ENCODE measurements around the gene PLEKHA7. TPM values are rescaled to one million over a fixed set of nuclear protein-coding genes. Genes with fewer than 3 reads are reported as not detected.
A peak's percentile ranks its signal among the peaks of the same experiment; 100 is the strongest.
"Not testable (repeated sequence)": the region's sequence is repeated elsewhere in the genome, so short reads cannot be mapped to it uniquely, and the experiment has no call there.

The PLEKHA7 gene
- total RNA-seq, 4 donors from 2014 or later, result 23.6 to 47.5 (median 32.7) TPM

- Histone ChIP-seq H3K27me3 (no peaks in the 10 kb centered on the region), H3K4me3 (no peak overlapping the region), H3K4me1 (peaks cover 50% of the 10 kb centered on the region), H3K36me3 (no peaks in the 10 kb centered on the region), H3K27ac (peak overlapping the region; percentile 91), H3K9me3 (no peaks in the 10 kb centered on the region)
- no peak for TF ChIP-seq POLR2A (IDR thresholded peaks at IDR 0.05)
- 55% methylated on average over 5 of the region's 5 CpGs for WGBS
- DNase-seq (ENCODE audit: low spot score in 2 of 2), result no peak
Observed at GRCh38 chr11:16876053-16876752, 138.0 kb downstream of the PLEKHA7 start.

- H3K27me3 ChIP-seq, result no peaks in the 10 kb centered on the region
- H3K4me1 ChIP-seq, result peaks cover 36% of the 10 kb centered on the region
- no peak overlapping the region for H3K4me3 ChIP-seq
- H3K9me3 ChIP-seq, result no peaks in the 10 kb centered on the region
- H3K36me3 ChIP-seq, result no peaks in the 10 kb centered on the region
- DNase-seq (ENCODE audit: low spot score in 2 of 2), result no peak
- TF ChIP-seq POLR2A (IDR thresholded peaks at IDR 0.05) (no peak), EP300 (IDR thresholded peaks at IDR 0.05) (no peak), POLR2AphosphoS5 (IDR thresholded peaks at IDR 0.05) (no peak)
- TF ChIP-seq, protein P1, sequence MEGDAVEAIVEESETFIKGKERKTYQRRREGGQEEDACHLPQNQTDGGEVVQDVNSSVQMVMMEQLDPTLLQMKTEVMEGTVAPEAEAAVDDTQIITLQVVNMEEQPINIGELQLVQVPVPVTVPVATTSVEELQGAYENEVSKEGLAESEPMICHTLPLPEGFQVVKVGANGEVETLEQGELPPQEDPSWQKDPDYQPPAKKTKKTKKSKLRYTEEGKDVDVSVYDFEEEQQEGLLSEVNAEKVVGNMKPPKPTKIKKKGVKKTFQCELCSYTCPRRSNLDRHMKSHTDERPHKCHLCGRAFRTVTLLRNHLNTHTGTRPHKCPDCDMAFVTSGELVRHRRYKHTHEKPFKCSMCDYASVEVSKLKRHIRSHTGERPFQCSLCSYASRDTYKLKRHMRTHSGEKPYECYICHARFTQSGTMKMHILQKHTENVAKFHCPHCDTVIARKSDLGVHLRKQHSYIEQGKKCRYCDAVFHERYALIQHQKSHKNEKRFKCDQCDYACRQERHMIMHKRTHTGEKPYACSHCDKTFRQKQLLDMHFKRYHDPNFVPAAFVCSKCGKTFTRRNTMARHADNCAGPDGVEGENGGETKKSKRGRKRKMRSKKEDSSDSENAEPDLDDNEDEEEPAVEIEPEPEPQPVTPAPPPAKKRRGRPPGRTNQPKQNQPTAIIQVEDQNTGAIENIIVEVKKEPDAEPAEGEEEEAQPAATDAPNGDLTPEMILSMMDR (IDR thresholded peaks at IDR 0.05), result no peak
- H3K27ac ChIP-seq, result peak overlapping the region; percentile 25
- 91% methylated on average over 4 of the region's 4 CpGs for WGBS
Observed at GRCh38 chr11:16874275-16874975, 139.8 kb downstream of the PLEKHA7 start.

- H3K9me3 ChIP-seq, result no peaks in the 10 kb centered on the region
- H3K4me3 ChIP-seq, result no peak overlapping the region
- 40% methylated on average over 2 of the region's 2 CpGs for WGBS
- no peak overlapping the region for H3K27ac ChIP-seq
- H3K36me3 ChIP-seq, result peaks cover 5% of the 10 kb centered on the region
- H3K27me3 ChIP-seq, result no peaks in the 10 kb centered on the region
- H3K4me1 ChIP-seq, result peaks cover 25% of the 10 kb centered on the region
- TF ChIP-seq POLR2A (IDR thresholded peaks at IDR 0.05) (no peak), POLR2AphosphoS5 (IDR thresholded peaks at IDR 0.05) (no peak), EP300 (IDR thresholded peaks at IDR 0.05) (no peak)
- TF ChIP-seq, protein P1 (IDR thresholded peaks at IDR 0.05), result no peak
- no peak for DNase-seq (ENCODE audit: low spot score in 2 of 2)
Observed at GRCh38 chr11:16873289-16873688, 140.9 kb downstream of the PLEKHA7 start.

DNA sequence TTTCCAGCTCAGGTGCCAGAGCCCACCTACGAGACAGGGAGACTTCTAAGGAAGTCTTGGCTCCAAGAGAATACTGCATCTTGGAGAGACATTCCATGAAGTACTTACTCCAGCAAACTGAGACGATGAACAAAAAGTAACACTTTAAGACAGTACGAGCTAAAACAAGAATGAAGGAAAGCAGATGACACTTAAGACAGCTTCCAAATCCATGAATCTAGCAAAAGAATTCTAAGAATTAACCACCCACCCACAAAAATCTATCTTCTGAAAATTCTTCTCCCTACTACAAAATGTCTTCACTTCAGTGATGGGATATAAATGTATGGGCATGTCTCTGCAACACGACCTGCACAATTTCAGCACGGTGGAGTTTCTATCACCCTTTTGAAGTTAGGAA, 142.8 kb downstream of the PLEKHA7 start:
- no peak overlapping the region for H3K27ac ChIP-seq
- WGBS, result 54% methylated on average over 5 of the region's 5 CpGs
- no peak for DNase-seq (ENCODE audit: low spot score in 2 of 2)

GRCh38 chr11:16867097-16867496, 147.1 kb downstream of the PLEKHA7 start:
- Histone ChIP-seq H3K4me3 (no peak overlapping the region), H3K27me3 (no peaks in the 10 kb centered on the region), H3K4me1 (peaks cover 14% of the 10 kb centered on the region), H3K27ac (no peak overlapping the region), H3K9me3 (no peaks in the 10 kb centered on the region), H3K36me3 (peaks cover 5% of the 10 kb centered on the region)
- no peak for DNase-seq (ENCODE audit: low spot score in 2 of 2)
- WGBS, result 63% methylated on average over 1 of the region's 1 CpG
- no peak for TF ChIP-seq POLR2A (IDR thresholded peaks at IDR 0.05)
- TF ChIP-seq, protein P1 (IDR thresholded peaks at IDR 0.05), result no peak
- no peak for TF ChIP-seq POLR2AphosphoS5 (IDR thresholded peaks at IDR 0.05)
- no peak for TF ChIP-seq EP300 (IDR thresholded peaks at IDR 0.05)

More for the DNA sequence above, 142.8 kb downstream of the PLEKHA7 start:
- H3K27me3 ChIP-seq, result no peaks in the 10 kb centered on the region
- peaks cover 5% of the 10 kb centered on the region for H3K36me3 ChIP-seq
- TF ChIP-seq, protein P1 (IDR thresholded peaks at IDR 0.05), result no peak
- no peak for TF ChIP-seq POLR2AphosphoS5 (IDR thresholded peaks at IDR 0.05)
- TF ChIP-seq POLR2A (IDR thresholded peaks at IDR 0.05), result no peak
- TF ChIP-seq EP300 (IDR thresholded peaks at IDR 0.05), result no peak
- no peak overlapping the region for H3K4me3 ChIP-seq
- H3K9me3 ChIP-seq, result no peaks in the 10 kb centered on the region
- peaks cover 9% of the 10 kb centered on the region for H3K4me1 ChIP-seq

DNA sequence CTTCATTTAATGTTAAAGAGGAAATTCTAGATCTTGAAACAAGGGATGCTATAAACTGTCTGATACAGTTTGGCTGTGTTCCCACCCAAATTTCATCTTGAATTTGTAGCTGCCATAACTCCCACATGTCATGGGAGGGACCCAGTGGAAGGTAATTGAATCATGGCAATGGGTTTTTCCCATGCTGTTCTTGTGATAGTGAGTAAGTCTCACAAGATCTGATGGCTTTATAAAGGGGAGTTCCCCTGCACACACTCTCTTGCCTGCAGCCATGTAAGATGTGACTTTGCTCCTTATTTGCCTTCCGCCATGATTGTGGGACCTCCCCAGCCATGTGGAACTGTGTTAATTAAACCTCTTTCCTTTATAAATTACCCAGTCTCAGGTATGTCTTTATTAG, 149.8 kb downstream of the PLEKHA7 start:
- peaks cover 34% of the 10 kb centered on the region for H3K4me1 ChIP-seq
- H3K36me3 ChIP-seq; DNase-seq (ENCODE audit: low spot score in 2 of 2); H3K27me3 ChIP-seq; H3K9me3 ChIP-seq; H3K27ac ChIP-seq; H3K4me3 ChIP-seq: not testable (repeated sequence)
- 77% methylated on average over 1 of the region's 1 CpG for WGBS

Measured in suprapubic skin (tissue), 4 donors.